Body of pancreas (tissue), 4 donors: ENCODE measurements around the gene EPHB1.

Source experiments
- CTCF ChIP-seq, 7 experiments: fragments of 450-650 bp in 4 of 7; fragments of 200-600 bp in 3 of 7; sonication (generic) in 3 of 7; IDR thresholded peaks; one replicate each; pipeline ENCODE4 v1.5.1; 2016 to 2019; ENCODE audit warnings: antibody characterized with exemption in 7 of 7
- POLR2A ChIP-seq, 3 donors: fragments of 450-650 bp; IDR thresholded peaks; one replicate each; pipeline ENCODE4 v1.6.1; 2016; ENCODE audit warnings: antibody characterized with exemption in 3 of 3, mild to moderate bottlenecking in 2 of 3

DNA sequence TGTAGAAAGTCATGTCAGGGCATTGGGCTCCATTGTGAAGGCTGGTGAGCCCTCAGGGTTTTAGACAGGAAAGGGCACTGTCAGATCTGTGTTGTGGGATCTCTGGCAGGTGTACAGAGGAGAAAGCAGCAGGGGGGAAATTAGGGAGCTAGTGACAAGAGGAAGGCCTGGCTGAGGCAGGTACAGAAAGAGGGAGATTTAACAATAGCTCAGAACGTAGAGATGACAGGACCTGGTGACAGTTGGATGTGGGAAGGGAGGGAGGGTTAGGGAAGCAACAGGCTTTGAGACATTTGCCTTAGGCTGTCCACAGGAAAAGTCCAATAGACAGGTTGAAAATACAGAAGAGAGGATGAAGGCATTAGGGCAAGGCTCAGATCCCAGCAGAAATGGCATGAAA, 288.1 kb downstream of the EPHB1 start:
- no peak for TF ChIP-seq CTCF (IDR thresholded peaks at IDR 0.05)
- no peak for TF ChIP-seq POLR2A (IDR thresholded peaks at IDR 0.05)
